GM18499 (cell line): Measurements from ENCODE around the gene AGRN.
"Not testable (repeated sequence)": the region's sequence is repeated elsewhere in the genome, so short reads cannot be mapped to it uniquely, and the experiment has no call there.

ENCODE experiments used
- ATAC-seq: cut with Tn5 transposase; IDR thresholded peaks from one replicate; pipeline ENCODE4 v1.9.1; 2021; ENCODE audit warnings: moderate number of reproducible peaks; ENCODE audit not compliant: insufficient read depth, unreplicated experiment

The AGRN gene

GRCh38 chr1:1063261-1063944 lies 43.5 kb downstream of the AGRN start:
- no peak for ATAC-seq

- ATAC-seq = peak; percentile 36
Observed at GRCh38 chr1:1063945-1064831, 44.3 kb downstream of the AGRN start.

GRCh38 chr1:1065265-1065939 lies 45.5 kb downstream of the AGRN start:
- ATAC-seq = no peak

GRCh38 chr1:1065940-1066304 lies 46.0 kb downstream of the AGRN start:
- ATAC-seq = not testable (repeated sequence)

- no peak for ATAC-seq
Observed at GRCh38 chr1:1066403-1067283, 46.7 kb downstream of the AGRN start.

GRCh38 chr1:1067284-1067859 lies 47.5 kb downstream of the AGRN start:
- ATAC-seq = no peak

- ATAC-seq = no peak
Observed at GRCh38 chr1:1067860-1068516, 48.1 kb downstream of the AGRN start.

GRCh38 chr1:1068517-1069055 lies 48.7 kb downstream of the AGRN start:
- no peak for ATAC-seq

- no peak for ATAC-seq
Observed at GRCh38 chr1:1069056-1069710, 49.3 kb downstream of the AGRN start.

GRCh38 chr1:1069711-1070676 lies 50.1 kb downstream of the AGRN start:
- ATAC-seq = no peak

- ATAC-seq = no peak
Observed at GRCh38 chr1:1071486-1072298, 51.8 kb downstream of the AGRN start.

GRCh38 chr1:1072299-1072848 lies 52.5 kb downstream of the AGRN start:
- ATAC-seq = no peak

GRCh38 chr1:1072849-1073742 lies 53.2 kb downstream of the AGRN start:
- no peak for ATAC-seq

- no peak for ATAC-seq
Observed at GRCh38 chr1:1073743-1074587, 54.0 kb downstream of the AGRN start, which contains the start of gene RNF223. Gene RNF223 (minus strand): TSS chr1:1074306. CDS start chr1:1072566, 1,740 bp downstream.
